HepG2 (cell line): Measurements from ENCODE around the gene AHRR. TPM values are rescaled to one million over a fixed set of nuclear protein-coding genes. Genes with fewer than 3 reads are reported as not detected.

Source experiments
- ATAC-seq: fragments of 200-7000 bp; cut with Tn5 transposase; 3 replicates; pipeline ENCODE4 v1.9.1; 2020; ENCODE audit warnings: mild to moderate bottlenecking, moderate library complexity
- BruUV-seq: library from RNA; stranded (reverse); fragments of 400-500 nt; replicated peaks from 2 replicates; lab custom pipeline; 2021; lab: Mats Ljungman, UMichigan
- CTCF ChIA-PET: fragments of 300-600 bp; formaldehyde crosslinking; extraction: SDS; loops from one replicate; lab custom pipeline; 2021; ENCODE audit warnings: low total read pairs, inconsistent platforms, low intra/inter-chr PET ratio; lab: Yijun Ruan, JAX
- POLR2A ChIA-PET: fragments of 350-600 bp; sonication (Branson Sonifier 250); formaldehyde crosslinking; loops from one replicate; lab custom pipeline; 2020; ENCODE audit warnings: antibody characterized with exemption, inconsistent platforms; lab: Yijun Ruan, JAX
- DNase-seq: peaks from one replicate; pipeline ENCODE4 v3.0.0-alpha.2; 2015; ENCODE audit warnings: low spot score
- FAIRE-seq: peaks from 3 replicates; lab custom pipeline; 2011; peaks lifted over from hg19 to GRCh38; lab: Jason Lieb, UNC
- H2AFZ ChIP-seq: one replicate; pipeline ENCODE4 v1.6.1; 2011; ENCODE audit warnings: low read length, inconsistent platforms
- H3K27ac ChIP-seq: fragments of 300-600 bp; 3 replicates; pipeline ENCODE4 v1.8.0; 2011; ENCODE audit warnings: mixed run types, mild to moderate bottlenecking, mixed read lengths, low read length, inconsistent platforms; ENCODE audit not compliant: insufficient read depth; ENCODE audit errors: extremely low read length
- H3K27me3 ChIP-seq, 2 experiments: fragments of 200-600 bp in 1 of 2; 2 replicates in 1 of 2; 3 replicates in 1 of 2; pipeline versions ENCODE4 v1.6.0 to v1.8.0; 2011; ENCODE audit warnings: low read length in 2 of 2, mild to moderate bottlenecking in 2 of 2, moderate library complexity in 2 of 2, inconsistent platforms in 1 of 2; ENCODE audit not compliant: insufficient read depth in 2 of 2, control insufficient read depth in 1 of 2
- H3K36me3 ChIP-seq, 2 experiments: fragments of 200-600 bp in 1 of 2; replicated peaks in 1 of 2; 2 replicates in 1 of 2; 3 replicates in 1 of 2; pipeline versions ENCODE4 v1.5.1 to v1.8.0; 2011; ENCODE audit warnings: low read length in 2 of 2, inconsistent platforms in 1 of 2; ENCODE audit not compliant: insufficient read depth in 2 of 2, control insufficient read depth in 1 of 2
- H3K4me1 ChIP-seq: 2 replicates; pipeline ENCODE4 v1.5.1; 2012; ENCODE audit warnings: low read length, inconsistent platforms; ENCODE audit not compliant: insufficient read depth
- H3K4me2 ChIP-seq: 2 replicates; pipeline ENCODE4 v1.6.0; 2011; ENCODE audit warnings: low read depth, low read length, inconsistent platforms
- H3K4me3 ChIP-seq, 3 experiments: fragments of 200-600 bp in 1 of 3; sonication (generic), shearing (Covaris generic) in 1 of 3; replicated peaks in 1 of 3; 2 replicates each; pipeline ENCODE4 v1.5.1; 2011 to 2016; ENCODE audit warnings: low read length in 3 of 3, inconsistent platforms in 2 of 3, low read depth in 2 of 3, mild to moderate bottlenecking in 2 of 3, control low read depth in 1 of 3, mixed read lengths in 1 of 3; ENCODE audit not compliant: insufficient read depth in 1 of 3
- H3K79me2 ChIP-seq: one replicate; pipeline ENCODE4 v1.6.1; 2011; ENCODE audit warnings: low read length, inconsistent platforms; ENCODE audit not compliant: insufficient read depth
- H3K9ac ChIP-seq: 2 replicates; pipeline ENCODE4 v1.6.0; 2011; ENCODE audit warnings: mild to moderate bottlenecking, low read depth, low read length, inconsistent platforms; ENCODE audit not compliant: insufficient read depth
- H3K9me3 ChIP-seq: 2 replicates; pipeline ENCODE4 v1.5.1; 2012; ENCODE audit warnings: mild to moderate bottlenecking, low read length
- H4K20me1 ChIP-seq: 2 replicates; pipeline ENCODE4 v1.6.0; 2011; ENCODE audit warnings: inconsistent platforms, mild to moderate bottlenecking, low read length, moderate library complexity; ENCODE audit not compliant: insufficient read depth
- ATF4 ChIP-seq, 2 experiments: fragments of 450-650 bp in 1 of 2; sonication (generic) in 1 of 2; formaldehyde crosslinking; IDR thresholded peaks; 2 replicates each; pipeline versions ENCODE4 v1.5.0 to v1.8.0; 2020 to 2022; ENCODE audit warnings: mild to moderate bottlenecking in 1 of 2, missing genetic modification reagents in 1 of 2
- FLYWCH1 ChIP-seq: sonication (generic); formaldehyde crosslinking; IDR thresholded peaks from 2 replicates; pipeline ENCODE4 v1.8.1; 2023; ENCODE audit warnings: mild to moderate bottlenecking, missing genetic modification reagents
- HOXA3 ChIP-seq: sonication (generic); formaldehyde crosslinking; IDR thresholded peaks from 2 replicates; pipeline ENCODE4 v1.5.0; 2020; ENCODE audit warnings: missing genetic modification reagents
- KLF13 ChIP-seq: sonication (generic); formaldehyde crosslinking; IDR thresholded peaks from 2 replicates; pipeline ENCODE4 v1.4.0; 2020; ENCODE audit warnings: mild to moderate bottlenecking, missing genetic modification reagents
- NCOA1 ChIP-seq: sonication (generic); formaldehyde crosslinking; IDR thresholded peaks from 2 replicates; pipeline ENCODE4 v1.9.0; 2021; ENCODE audit warnings: missing genetic modification reagents
- PBX3 ChIP-seq: sonication (generic); formaldehyde crosslinking; IDR thresholded peaks from 2 replicates; pipeline ENCODE4 v1.8.1; 2023; ENCODE audit warnings: missing genetic modification reagents, inconsistent platforms, borderline replicate concordance
- STAT5B ChIP-seq: sonication (generic); formaldehyde crosslinking; IDR thresholded peaks from 2 replicates; pipeline ENCODE4 v1.4.0; 2020; ENCODE audit warnings: missing genetic modification reagents
- ZNF276 ChIP-seq: sonication (generic); formaldehyde crosslinking; IDR thresholded peaks from 2 replicates; pipeline ENCODE4 v1.4.0; 2020; ENCODE audit warnings: mild to moderate bottlenecking, low read depth, missing genetic modification reagents
- ZNF446 ChIP-seq: sonication (generic); formaldehyde crosslinking; IDR thresholded peaks from 2 replicates; pipeline ENCODE4 v1.5.0; 2020; ENCODE audit warnings: mild to moderate bottlenecking, missing genetic modification reagents
- ZNF530 ChIP-seq: sonication (generic); formaldehyde crosslinking; IDR thresholded peaks from 2 replicates; pipeline ENCODE4 v1.5.0; 2020; ENCODE audit warnings: low read depth, mild to moderate bottlenecking, missing genetic modification reagents
- ZNF570 ChIP-seq: sonication (generic); formaldehyde crosslinking; IDR thresholded peaks from 2 replicates; pipeline ENCODE4 v1.4.0; 2020; ENCODE audit warnings: mild to moderate bottlenecking, missing genetic modification reagents, borderline replicate concordance
- ZNF781 ChIP-seq: sonication (generic); formaldehyde crosslinking; IDR thresholded peaks from 2 replicates; pipeline ENCODE4 v1.5.1; 2020; ENCODE audit warnings: borderline replicate concordance, mild to moderate bottlenecking, missing genetic modification reagents; ENCODE audit errors: not compliant biosample characterization
- ZNF792 ChIP-seq: IDR thresholded peaks from 2 replicates; pipeline ENCODE4 v1.6.1; 2016
- ZNF878 ChIP-seq: sonication (generic); formaldehyde crosslinking; IDR thresholded peaks from 2 replicates; pipeline ENCODE4 v1.8.1; 2023; ENCODE audit warnings: mild to moderate bottlenecking, missing genetic modification reagents, moderate library complexity
- WGBS: methylation state at CpG from one replicate; pipeline ENCODE4 v1.1.6; 2017; ENCODE audit warnings: low lambda C conversion rate; 5-methylcytosine and 5-hydroxymethylcytosine counted together
- in situ Hi-C: cut with HindIII; loops from 2 replicates; pipeline ENCODE4 v1.10.0; 2017; ENCODE audit warnings: low pct_unique_long_range_greater_than_20kb; ENCODE audit not compliant: extremely low pct_ligation_motif_present
- intact Hi-C: fragments of 100-400 bp; cut with micrococcal nuclease; formaldehyde crosslinking; loops from one replicate; pipeline ENCODE4 v1.10.0; 2022; ENCODE audit not compliant: unreplicated experiment
- polyA plus RNA-seq, 8 experiments: library from polyadenylated mRNA; depleted of rRNA in 3 of 8; stranded (reverse) in 7 of 8; unstranded in 1 of 8; fragments of >200 nt; fragmentation: Illumina TruSeq in 4 of 8; extraction: Trizol in 4 of 8; gene quantifications; 2 replicates each; pipeline versions ENCODE4 v1.2.1 to v1.2.3, GENCODE V29; 2011 to 2016; ENCODE audit warnings: low read depth in 4 of 8, missing spikeins in 1 of 8, mixed read lengths in 1 of 8; ENCODE audit not compliant: insufficient read depth in 1 of 8
- total RNA-seq, 5 experiments: library from RNA; depleted of rRNA; stranded (reverse); fragments of >200 nt; fragmentation: Illumina TruSeq; extraction: Trizol; gene quantifications; 2 replicates each; pipeline ENCODE4 v1.2.3, GENCODE V29; 2016; ENCODE audit warnings: low read depth in 1 of 5
- TF ChIP-seq, protein P1 (sequence below): sonication (generic); formaldehyde crosslinking; IDR thresholded peaks from 2 replicates; pipeline ENCODE4 v1.4.0; 2020; ENCODE audit warnings: missing genetic modification reagents

AHRR gene
- total and polyA plus RNA-seq, 2 of the 13 experiments (the other 11 are each of a cell fraction or from before 2014, with no cell fraction given), result 0.28 to 0.35 TPM

DNA sequence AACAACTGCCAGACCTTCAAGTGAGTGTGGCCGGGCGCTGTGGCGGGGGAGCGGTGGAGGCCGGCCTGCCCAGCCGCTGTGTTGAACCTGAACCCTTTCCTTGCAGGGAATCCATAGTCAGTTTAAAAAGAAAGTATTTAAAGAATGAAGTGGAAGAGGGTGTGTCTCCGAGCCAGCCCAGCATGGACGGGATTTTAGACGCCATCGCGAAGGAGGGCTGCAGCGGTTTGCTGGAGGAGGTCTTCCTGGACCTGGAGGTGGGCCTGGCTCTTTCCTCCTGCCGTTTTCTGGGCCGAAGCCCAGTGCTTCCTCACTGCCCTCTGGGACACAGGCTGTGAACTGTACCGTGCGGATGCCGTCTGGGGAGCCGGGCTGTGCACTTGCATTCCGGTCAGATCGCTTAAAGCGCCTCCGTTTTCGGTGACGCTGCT, 140.6 kb downstream of the AHRR start:
- H3K9me3 ChIP-seq, result no peaks in the 10 kb centered on the region
- BruUV-seq, result no TSS peak
- no peaks in the 10 kb centered on the region for H3K79me2 ChIP-seq
- no peak overlapping the region for H2AFZ ChIP-seq
- CTCF ChIA-PET, result no interaction called here
- H3K4me1 ChIP-seq, result no peaks in the 10 kb centered on the region
- intact Hi-C loops, result no loop called here
- no peaks in the 10 kb centered on the region for H3K27me3 ChIP-seq
- TF ChIP-seq ATF4 (CRISPR knock-in tag; IDR thresholded peaks at IDR 0.05), result no peak
- TF ChIP-seq ZNF570 (CRISPR knock-in tag), result no peak
- no peak for TF ChIP-seq ZNF781 (CRISPR knock-in tag)
- TF ChIP-seq HOXA3, result no peak
- no peak for TF ChIP-seq FLYWCH1 (CRISPR knock-in tag)
- no peak for TF ChIP-seq ZNF878 (CRISPR knock-in tag)
- TF ChIP-seq ZNF446, result no peak
- TF ChIP-seq STAT5B, result no peak
- TF ChIP-seq KLF13 (CRISPR knock-in tag), result no peak
- TF ChIP-seq ZNF792 (CRISPR knock-in tag), result no peak
- no peak for TF ChIP-seq PBX3 (CRISPR knock-in tag)
- TF ChIP-seq NCOA1, result no peak
- no peak for TF ChIP-seq ZNF530 (CRISPR knock-in tag)
- TF ChIP-seq, protein P1, sequence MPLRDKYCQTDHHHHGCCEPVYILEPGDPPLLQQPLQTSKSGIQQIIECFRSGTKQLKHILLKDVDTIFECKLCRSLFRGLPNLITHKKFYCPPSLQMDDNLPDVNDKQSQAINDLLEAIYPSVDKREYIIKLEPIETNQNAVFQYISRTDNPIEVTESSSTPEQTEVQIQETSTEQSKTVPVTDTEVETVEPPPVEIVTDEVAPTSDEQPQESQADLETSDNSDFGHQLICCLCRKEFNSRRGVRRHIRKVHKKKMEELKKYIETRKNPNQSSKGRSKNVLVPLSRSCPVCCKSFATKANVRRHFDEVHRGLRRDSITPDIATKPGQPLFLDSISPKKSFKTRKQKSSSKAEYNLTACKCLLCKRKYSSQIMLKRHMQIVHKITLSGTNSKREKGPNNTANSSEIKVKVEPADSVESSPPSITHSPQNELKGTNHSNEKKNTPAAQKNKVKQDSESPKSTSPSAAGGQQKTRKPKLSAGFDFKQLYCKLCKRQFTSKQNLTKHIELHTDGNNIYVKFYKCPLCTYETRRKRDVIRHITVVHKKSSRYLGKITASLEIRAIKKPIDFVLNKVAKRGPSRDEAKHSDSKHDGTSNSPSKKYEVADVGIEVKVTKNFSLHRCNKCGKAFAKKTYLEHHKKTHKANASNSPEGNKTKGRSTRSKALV (CRISPR knock-in tag), result no peak
- no peak for TF ChIP-seq ZNF276 (CRISPR knock-in tag)
- 97% methylated on average over 24 of the region's 24 CpGs for WGBS
- no peak overlapping the region for H3K4me3 ChIP-seq
- H3K4me2 ChIP-seq, result no peak overlapping the region
- ATAC-seq (no peak), DNase-seq (no peak), FAIRE-seq (no peak)
- POLR2A ChIA-PET, result no interaction called here
- no peak overlapping the region for H3K9ac ChIP-seq
- 0 out of 2 replicates have a peak, but pooled peaks cover 3% of the 10 kb centered on the region for H4K20me1 ChIP-seq
- in situ Hi-C loops, result no loop called here
- peaks cover 19 to 45% of the 10 kb centered on the region in 2 experiments; a peak in 4 of 5 replicates for H3K36me3 ChIP-seq
- H3K27ac ChIP-seq, result no peak overlapping the region
